Esophagus muscularis mucosa (tissue), 2 donors: ENCODE results near the gene MAN1C1.

Source experiments
- EP300 ChIP-seq: sonication (generic); formaldehyde crosslinking; IDR thresholded peaks from one replicate; pipeline ENCODE4 v1.6.1; 2017; ENCODE audit warnings: antibody characterized with exemption
- POLR2A ChIP-seq: fragments of 450-650 bp; IDR thresholded peaks from one replicate; pipeline ENCODE4 v1.6.1; 2017; ENCODE audit warnings: antibody characterized with exemption, moderate library complexity, mild to moderate bottlenecking, low read depth

DNA sequence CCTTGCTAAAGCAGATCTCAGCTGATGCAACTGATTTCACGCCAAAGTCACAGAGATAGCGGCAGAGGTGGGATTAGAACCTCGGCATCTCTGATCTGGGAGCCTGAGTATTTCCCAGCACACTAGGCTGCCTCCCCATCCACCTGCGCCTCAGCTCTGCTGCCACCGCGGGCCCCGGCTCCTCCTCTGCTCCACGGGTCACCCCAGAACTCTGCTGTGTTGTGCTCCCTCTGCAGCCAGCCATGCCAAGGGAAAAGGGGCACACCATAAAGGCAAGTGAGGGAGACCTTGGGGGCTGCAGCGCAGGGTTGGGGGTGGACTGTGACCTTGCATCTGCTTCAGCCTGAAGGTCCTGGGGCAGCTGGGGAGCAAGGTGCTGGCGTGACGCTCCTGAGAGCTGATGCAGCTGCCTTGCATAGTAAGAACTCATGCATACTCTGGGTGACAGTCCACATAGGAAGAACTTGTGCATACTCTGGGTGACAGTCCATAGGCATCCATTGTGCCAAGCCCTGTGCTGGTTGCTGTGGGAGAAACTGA is 68.7 kb downstream of the MAN1C1 start:
- no peak for TF ChIP-seq EP300
- no peak for TF ChIP-seq POLR2A
